ENCODE measurements around the gene THBD. TPM values are rescaled to one million over a fixed set of nuclear protein-coding genes. Genes with fewer than 3 reads are reported as not detected.

THBD gene
- total and polyA plus RNA-seq, 9 of the 15 experiments (the other 6 are each of a cell fraction or from before 2014, with no cell fraction given): 0.07 to 0.49 (median 0.33) TPM

DNA sequence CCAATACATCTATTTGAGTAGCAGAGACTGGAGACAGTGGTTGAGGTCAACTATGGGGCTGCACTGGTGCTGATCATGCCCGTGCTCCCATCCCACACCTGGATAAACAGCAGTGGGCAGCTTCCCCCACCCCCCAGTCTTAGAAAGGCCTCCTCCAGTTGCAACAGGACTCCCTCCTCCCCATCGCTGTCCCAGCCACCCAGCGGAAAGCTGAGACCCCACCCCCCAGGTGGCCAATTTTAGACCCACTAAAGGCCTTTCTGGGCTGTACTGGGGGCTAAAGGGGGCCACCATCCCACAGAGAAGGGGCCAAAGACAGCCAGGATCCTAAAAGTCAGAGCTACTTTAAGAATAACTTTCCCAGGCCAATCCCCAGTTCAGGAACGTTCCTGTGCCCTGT lies 15.6 kb downstream of the THBD start (continued):
- TF ChIP-seq, protein P1, sequence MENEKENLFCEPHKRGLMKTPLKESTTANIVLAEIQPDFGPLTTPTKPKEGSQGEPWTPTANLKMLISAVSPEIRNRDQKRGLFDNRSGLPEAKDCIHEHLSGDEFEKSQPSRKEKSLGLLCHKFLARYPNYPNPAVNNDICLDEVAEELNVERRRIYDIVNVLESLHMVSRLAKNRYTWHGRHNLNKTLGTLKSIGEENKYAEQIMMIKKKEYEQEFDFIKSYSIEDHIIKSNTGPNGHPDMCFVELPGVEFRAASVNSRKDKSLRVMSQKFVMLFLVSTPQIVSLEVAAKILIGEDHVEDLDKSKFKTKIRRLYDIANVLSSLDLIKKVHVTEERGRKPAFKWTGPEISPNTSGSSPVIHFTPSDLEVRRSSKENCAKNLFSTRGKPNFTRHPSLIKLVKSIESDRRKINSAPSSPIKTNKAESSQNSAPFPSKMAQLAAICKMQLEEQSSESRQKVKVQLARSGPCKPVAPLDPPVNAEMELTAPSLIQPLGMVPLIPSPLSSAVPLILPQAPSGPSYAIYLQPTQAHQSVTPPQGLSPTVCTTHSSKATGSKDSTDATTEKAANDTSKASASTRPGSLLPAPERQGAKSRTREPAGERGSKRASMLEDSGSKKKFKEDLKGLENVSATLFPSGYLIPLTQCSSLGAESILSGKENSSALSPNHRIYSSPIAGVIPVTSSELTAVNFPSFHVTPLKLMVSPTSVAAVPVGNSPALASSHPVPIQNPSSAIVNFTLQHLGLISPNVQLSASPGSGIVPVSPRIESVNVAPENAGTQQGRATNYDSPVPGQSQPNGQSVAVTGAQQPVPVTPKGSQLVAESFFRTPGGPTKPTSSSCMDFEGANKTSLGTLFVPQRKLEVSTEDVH (IDR thresholded peaks at IDR 0.05; ENCODE audit: low read depth, partially characterized antibody): no peak

DNA sequence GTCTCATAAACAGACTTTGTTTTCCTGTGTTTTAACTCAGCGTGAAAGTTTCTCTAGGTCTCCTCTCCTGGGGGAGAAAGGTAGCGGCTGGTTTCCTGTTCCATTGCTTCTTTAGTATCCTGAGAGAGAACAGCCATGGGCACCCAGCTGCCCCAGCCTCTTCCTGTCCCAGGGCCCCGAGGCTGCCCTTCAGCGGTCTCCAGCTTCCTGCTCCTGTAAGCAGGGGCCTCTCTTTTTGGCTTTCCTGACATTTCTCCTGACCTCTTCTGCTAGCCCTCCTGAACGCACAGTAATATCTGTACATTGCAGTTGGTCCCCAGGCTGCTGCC lies 16.8 kb downstream of the THBD start:
- Histone ChIP-seq H3K9ac (ENCODE audit: insufficient read depth in 1 of 2, low read depth in 2 of 2, low read length in 2 of 2) (no peak overlapping the region), H3K27ac (ENCODE audit: extremely low read depth, low read depth, low read length) (no peak overlapping the region), H3K4me1 (replicated peaks in 1 of 2; ENCODE audit: control insufficient read depth in 2 of 2, insufficient read depth in 2 of 2, low read length in 2 of 2) (no peaks in the 10 kb centered on the region; a peak in 2 of 5 replicates), H4K20me1 (replicated peaks; ENCODE audit: control insufficient read depth, insufficient read depth, low read length) (no peaks in the 10 kb centered on the region), H3K27me3 (ENCODE audit: control insufficient read depth in 2 of 2, insufficient read depth in 2 of 2, low read length in 2 of 2) (peaks cover 0 to 23% of the 10 kb centered on the region in 2 experiments; a peak in 3 of 5 replicates), H3K4me3 (no peak overlapping the region), H3K79me2 (ENCODE audit: control insufficient read depth, insufficient read depth, low read length) (no peaks in the 10 kb centered on the region), H3K9me1 (ENCODE audit: control insufficient read depth, insufficient read depth, low read length) (no peaks in the 10 kb centered on the region), H3K9me3 (replicated peaks; ENCODE audit: control insufficient read depth, insufficient read depth, low read depth, low read length) (no peaks in the 10 kb centered on the region), H2AFZ (ENCODE audit: low read depth, low read length) (no peak overlapping the region), H3K36me3 (ENCODE audit: control insufficient read depth, insufficient read depth, low read length) (no peaks in the 10 kb centered on the region), H3K4me2 (ENCODE audit: insufficient read depth, low read length) (no peak overlapping the region)
- WGBS (ENCODE audit: insufficient coverage, low coverage, missing lambda C conversion rate): 32% methylated on average over 4 of the region's 5 CpGs
- ChIA-PET CTCF (ENCODE audit: low intra/inter-chr PET ratio) (no interaction called here), POLR2A (no interaction called here)
- intact Hi-C loops (cut with micrococcal nuclease) (no loop called here), in situ Hi-C loops (cut with MboI) (no loop called here)
- FAIRE-seq (no peak), DNase-seq (ENCODE audit: extremely low read depth in 1 of 4, low spot score in 3 of 4) (no peak), ATAC-seq (no peak)
- TF ChIP-seq, protein P2, sequence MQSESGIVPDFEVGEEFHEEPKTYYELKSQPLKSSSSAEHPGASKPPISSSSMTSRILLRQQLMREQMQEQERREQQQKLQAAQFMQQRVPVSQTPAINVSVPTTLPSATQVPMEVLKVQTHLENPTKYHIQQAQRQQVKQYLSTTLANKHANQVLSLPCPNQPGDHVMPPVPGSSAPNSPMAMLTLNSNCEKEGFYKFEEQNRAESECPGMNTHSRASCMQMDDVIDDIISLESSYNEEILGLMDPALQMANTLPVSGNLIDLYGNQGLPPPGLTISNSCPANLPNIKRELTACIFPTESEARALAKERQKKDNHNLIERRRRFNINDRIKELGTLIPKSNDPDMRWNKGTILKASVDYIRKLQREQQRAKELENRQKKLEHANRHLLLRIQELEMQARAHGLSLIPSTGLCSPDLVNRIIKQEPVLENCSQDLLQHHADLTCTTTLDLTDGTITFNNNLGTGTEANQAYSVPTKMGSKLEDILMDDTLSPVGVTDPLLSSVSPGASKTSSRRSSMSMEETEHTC (IDR thresholded peaks at IDR 0.05): no peak
- TF ChIP-seq GABPB1 (CRISPR knock-in tag; IDR thresholded peaks at IDR 0.05): no peak
- BruUV-seq (replicated peaks): no TSS peak
